CD4-positive, alpha-beta T cell (primary cell): Measurements from ENCODE around the gene TLL2. TPM values are rescaled to one million over a fixed set of nuclear protein-coding genes. Genes with fewer than 3 reads are reported as not detected.

ENCODE experiments used
- ATAC-seq: fragments of 200-7000 bp; cut with Tn5 transposase; one replicate; pipeline ENCODE4 v1.10.0; 2022; ENCODE audit warnings: mild to moderate bottlenecking; ENCODE audit not compliant: poor library complexity
- CTCF ChIA-PET: fragments of 350-600 bp; sonication (Branson Sonifier 250); formaldehyde crosslinking; loops from one replicate; lab custom pipeline; 2021; ENCODE audit warnings: antibody characterized with exemption, inconsistent platforms; lab: Charles Lee
- POLR2A ChIA-PET: fragments of 350-600 bp; sonication (Branson Sonifier 250); formaldehyde crosslinking; loops from one replicate; lab custom pipeline; 2021; ENCODE audit warnings: antibody characterized with exemption, inconsistent platforms; lab: Charles Lee
- DNase-seq, 14 experiments: peaks; one replicate each; pipeline ENCODE4 v3.0.0-alpha.2; 2013 to 2020; ENCODE audit warnings: mixed read lengths in 2 of 14
- H3K27ac ChIP-seq, 2 donors: one replicate each; pipeline versions ENCODE4 v1.5.1 to v1.7.0; 2013; ENCODE audit warnings: low read length in 2 of 2, low read depth in 1 of 2, mild to moderate bottlenecking in 1 of 2
- H3K27me3 ChIP-seq, 2 experiments: 1 replicate in 1 of 2; 2 replicates in 1 of 2; pipeline versions ENCODE4 v1.6.1 to v1.7.0; 2013; ENCODE audit warnings: low read length in 2 of 2, control low read depth in 1 of 2, mild to moderate bottlenecking in 1 of 2, moderate library complexity in 1 of 2; ENCODE audit not compliant: insufficient read depth in 2 of 2, control insufficient read depth in 1 of 2
- H3K36me3 ChIP-seq: one replicate; pipeline ENCODE4 v1.6.1; 2013; ENCODE audit warnings: low read length, control low read depth; ENCODE audit not compliant: insufficient read depth
- H3K4me1 ChIP-seq: one replicate; pipeline ENCODE4 v1.6.1; 2013; ENCODE audit warnings: low read length, control low read depth; ENCODE audit not compliant: insufficient read depth
- H3K4me3 ChIP-seq: one replicate; pipeline ENCODE4 v1.5.1; 2013; ENCODE audit warnings: mild to moderate bottlenecking, low read length, moderate library complexity
- H3K9me3 ChIP-seq, 2 experiments: 1 replicate in 1 of 2; 2 replicates in 1 of 2; pipeline versions ENCODE4 v1.6.1 to v1.7.0; 2013; ENCODE audit warnings: low read length in 2 of 2, mild to moderate bottlenecking in 2 of 2, control low read depth in 1 of 2, moderate library complexity in 1 of 2; ENCODE audit not compliant: control insufficient read depth in 1 of 2, insufficient read depth in 1 of 2
- H3K27ac Mint-ChIP-seq: one replicate; pipeline ENCODE4 v1.8.0; 2020; ENCODE audit warnings: mixed read lengths
- H3K27me3 Mint-ChIP-seq: one replicate; pipeline ENCODE4 v1.8.0; 2021; ENCODE audit warnings: mixed read lengths
- H3K36me3 Mint-ChIP-seq: one replicate; pipeline ENCODE4 v1.8.0; 2021; ENCODE audit warnings: low read depth, mixed read lengths
- H3K4me1 Mint-ChIP-seq: one replicate; pipeline ENCODE4 v1.8.0; 2021; ENCODE audit warnings: low read depth, mixed read lengths
- H3K4me3 Mint-ChIP-seq: one replicate; pipeline ENCODE4 v1.8.0; 2020; ENCODE audit warnings: mild to moderate bottlenecking, mixed read lengths
- H3K9me3 Mint-ChIP-seq: one replicate; pipeline ENCODE4 v1.8.0; 2020; ENCODE audit warnings: mixed read lengths
- intact Hi-C, 2 experiments: fragments of 100-400 bp; cut with DNase I in 1 of 2; cut with micrococcal nuclease in 1 of 2; formaldehyde crosslinking; loops; one replicate each; pipeline versions ENCODE4 v1.15.1 to v1.9.0; 2023 to 2025; cut with DNase I, micrococcal nuclease
- total RNA-seq, 174 experiments: library from RNA in 2 of 174; stranded (reverse) in 2 of 174; gene quantifications; one replicate each; pipeline ENCODE4 v1.2.3 and lab custom pipeline; 2021 to 2026
- TF ChIP-seq, protein P1 (sequence below): fragments of 200-600 bp; IDR thresholded peaks from one replicate; pipeline ENCODE4 v1.8.0; 2022; ENCODE audit warnings: antibody characterized with exemption, mild to moderate bottlenecking

The TLL2 gene
- total RNA-seq, 2 experiments from 2014 or later, result not detected

DNA sequence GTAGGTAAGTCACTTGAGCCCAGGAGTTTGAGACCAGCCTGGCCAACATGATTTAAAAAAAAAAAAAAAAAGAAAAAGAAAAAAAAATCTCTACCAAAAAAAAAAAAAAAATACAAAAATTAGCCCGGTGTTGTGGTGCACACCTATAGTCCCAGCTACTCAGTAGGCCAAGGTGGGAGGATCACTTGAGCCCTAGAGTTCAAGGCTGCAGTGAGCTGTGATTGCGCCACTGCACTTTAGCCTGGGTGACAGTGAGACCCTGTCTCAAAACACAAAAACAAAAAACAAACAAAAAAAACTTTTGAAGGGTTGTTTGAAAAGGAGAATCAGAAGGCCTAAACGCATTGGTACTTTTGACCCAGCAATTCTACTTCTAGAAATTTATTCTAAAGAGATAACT lies 13.7 kb downstream of the TLL2 start:
- no peaks in the 10 kb centered on the region for H3K4me1 ChIP-seq
- no peak overlapping the region for H3K27ac Mint-ChIP-seq
- no peaks in the 10 kb centered on the region for H3K36me3 ChIP-seq
- H3K4me3 ChIP-seq, result no peak overlapping the region
- no peaks in the 10 kb centered on the region for H3K27me3 ChIP-seq
- ChIA-PET CTCF (no interaction called here), POLR2A (no interaction called here)
- H3K27ac ChIP-seq, result no peak overlapping the region
- peaks cover 15% of the 10 kb centered on the region for H3K27me3 Mint-ChIP-seq
- TF ChIP-seq, protein P1, sequence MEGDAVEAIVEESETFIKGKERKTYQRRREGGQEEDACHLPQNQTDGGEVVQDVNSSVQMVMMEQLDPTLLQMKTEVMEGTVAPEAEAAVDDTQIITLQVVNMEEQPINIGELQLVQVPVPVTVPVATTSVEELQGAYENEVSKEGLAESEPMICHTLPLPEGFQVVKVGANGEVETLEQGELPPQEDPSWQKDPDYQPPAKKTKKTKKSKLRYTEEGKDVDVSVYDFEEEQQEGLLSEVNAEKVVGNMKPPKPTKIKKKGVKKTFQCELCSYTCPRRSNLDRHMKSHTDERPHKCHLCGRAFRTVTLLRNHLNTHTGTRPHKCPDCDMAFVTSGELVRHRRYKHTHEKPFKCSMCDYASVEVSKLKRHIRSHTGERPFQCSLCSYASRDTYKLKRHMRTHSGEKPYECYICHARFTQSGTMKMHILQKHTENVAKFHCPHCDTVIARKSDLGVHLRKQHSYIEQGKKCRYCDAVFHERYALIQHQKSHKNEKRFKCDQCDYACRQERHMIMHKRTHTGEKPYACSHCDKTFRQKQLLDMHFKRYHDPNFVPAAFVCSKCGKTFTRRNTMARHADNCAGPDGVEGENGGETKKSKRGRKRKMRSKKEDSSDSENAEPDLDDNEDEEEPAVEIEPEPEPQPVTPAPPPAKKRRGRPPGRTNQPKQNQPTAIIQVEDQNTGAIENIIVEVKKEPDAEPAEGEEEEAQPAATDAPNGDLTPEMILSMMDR, result no peak
- H3K9me3 ChIP-seq, result no peaks in the 10 kb centered on the region
- no peak overlapping the region for H3K4me3 Mint-ChIP-seq
- ATAC-seq (no peak), DNase-seq (no peak)
- intact Hi-C loops, result no loop called here
- H3K9me3 Mint-ChIP-seq, result no peaks in the 10 kb centered on the region
- H3K36me3 Mint-ChIP-seq, result no peaks in the 10 kb centered on the region
- no peaks in the 10 kb centered on the region for H3K4me1 Mint-ChIP-seq

DNA sequence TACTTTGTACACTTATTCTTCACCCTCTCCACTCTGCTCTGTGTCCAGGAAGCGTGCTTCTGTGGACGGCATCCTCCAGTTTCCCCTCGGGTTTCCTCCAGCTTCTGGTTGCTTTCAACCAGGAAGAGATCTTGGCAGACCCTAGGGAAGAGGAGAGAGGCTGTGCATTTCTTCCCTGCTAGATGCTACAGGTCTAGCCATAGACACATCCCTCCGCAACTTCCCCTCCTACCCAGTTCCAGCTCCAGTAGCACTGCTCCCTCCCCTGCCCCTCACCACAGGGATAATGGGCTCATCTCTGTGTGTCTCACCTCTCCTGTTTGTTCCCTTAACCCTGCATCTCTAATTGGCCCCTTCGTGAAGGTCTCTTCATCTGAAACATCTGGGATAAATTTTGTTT lies 16.3 kb downstream of the TLL2 start:
- Mint-ChIP-seq H3K27ac (no peak overlapping the region), H3K4me1 (no peaks in the 10 kb centered on the region), H3K27me3 (peaks cover 28% of the 10 kb centered on the region), H3K9me3 (no peaks in the 10 kb centered on the region), H3K4me3 (no peak overlapping the region), H3K36me3 (no peaks in the 10 kb centered on the region)
- Histone ChIP-seq H3K27ac (no peak overlapping the region), H3K4me3 (no peak overlapping the region), H3K27me3 (peaks cover 0 to 2% of the 10 kb centered on the region in 2 experiments), H3K36me3 (no peaks in the 10 kb centered on the region), H3K9me3 (no peaks in the 10 kb centered on the region), H3K4me1 (no peaks in the 10 kb centered on the region)
- CTCF ChIA-PET, result no interaction called here
- intact Hi-C loops, result no loop called here
- POLR2A ChIA-PET, result no interaction called here
- no peak for ATAC-seq
- DNase-seq, result no peak
- TF ChIP-seq, protein P1, result no peak

DNA sequence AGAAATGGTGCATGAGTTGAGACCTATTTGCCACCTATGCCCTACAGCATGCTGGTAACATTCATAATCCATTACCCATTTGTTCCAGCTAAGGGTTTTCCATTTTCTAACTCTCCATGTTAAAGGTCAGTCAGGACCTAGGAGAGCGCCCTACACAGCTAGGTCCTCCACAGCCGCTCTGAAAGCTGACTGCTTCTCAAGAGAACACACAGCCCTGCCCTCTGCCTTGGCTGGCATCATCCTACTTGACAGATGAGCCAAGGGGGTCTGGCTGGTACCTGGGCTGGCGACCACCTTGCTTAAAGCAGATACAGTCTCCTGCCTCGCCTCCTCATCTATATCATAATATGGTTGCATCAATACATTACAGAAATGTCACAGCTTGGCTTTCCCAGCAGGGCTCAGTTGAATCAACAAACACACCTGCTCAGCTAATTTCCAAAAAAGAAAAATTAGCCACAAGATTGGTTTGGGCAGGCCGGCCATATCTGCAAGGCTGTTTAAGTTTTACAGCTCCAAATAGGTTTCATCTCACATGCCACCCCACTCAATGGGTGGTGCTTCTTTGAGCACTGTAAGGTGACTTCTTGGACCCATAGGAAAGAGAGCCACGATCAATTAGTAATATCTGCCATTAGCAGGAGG lies 17.3 kb downstream of the TLL2 start:
- H3K36me3 Mint-ChIP-seq, result no peaks in the 10 kb centered on the region
- TF ChIP-seq, protein P1, result no peak
- no peaks in the 10 kb centered on the region for H3K9me3 Mint-ChIP-seq
- ATAC-seq (no peak), DNase-seq (no peak)
- no peak overlapping the region for H3K4me3 Mint-ChIP-seq
- ChIA-PET POLR2A (no interaction called here), CTCF (no interaction called here)
- peaks cover 0 to 2% of the 10 kb centered on the region in 2 experiments for H3K27me3 ChIP-seq
- H3K4me3 ChIP-seq, result no peak overlapping the region
- H3K36me3 ChIP-seq, result no peaks in the 10 kb centered on the region
- no peak overlapping the region for H3K27ac Mint-ChIP-seq
- H3K4me1 ChIP-seq, result no peaks in the 10 kb centered on the region
- no peaks in the 10 kb centered on the region for H3K9me3 ChIP-seq
- no peak overlapping the region for H3K27ac ChIP-seq
- H3K4me1 Mint-ChIP-seq, result no peaks in the 10 kb centered on the region
- peaks cover 19% of the 10 kb centered on the region for H3K27me3 Mint-ChIP-seq
- intact Hi-C loops, result no loop called here
